ENCODE results near the gene TNNI2. TPM values are rescaled to one million over a fixed set of nuclear protein-coding genes. Genes with fewer than 3 reads are reported as not detected.
"Not testable (repeated sequence)": the region's sequence is repeated elsewhere in the genome, so short reads cannot be mapped to it uniquely, and the experiment has no call there.

Gene TNNI2
- total RNA-seq, 1 donor from 2014 or later: 2,937 TPM

- Histone ChIP-seq H3K9me3 (ENCODE audit: control insufficient read depth in 3 of 3, low read length in 3 of 3) (peaks cover 0 to 3% (median 0%) of the 10 kb centered on the region in 3 donors), H3K36me3 (ENCODE audit: control insufficient read depth in 3 of 3, insufficient read depth in 3 of 3, low read length in 3 of 3) (no peaks in the 10 kb centered on the region), H3K4me1 (ENCODE audit: control insufficient read depth in 3 of 3, insufficient read depth in 3 of 3, low read length in 3 of 3) (no peaks in the 10 kb centered on the region), H3K27me3 (ENCODE audit: control insufficient read depth in 3 of 3, insufficient read depth in 3 of 3, low read length in 3 of 3) (peaks cover 26 to 28% (median 28%) of the 10 kb centered on the region in 3 donors), H3K27ac (ENCODE audit: low read depth, low read length) (no peak overlapping the region), H3K9ac (ENCODE audit: low read depth in 1 of 3, low read length in 3 of 3) (no peak overlapping the region), H3K4me3 (ENCODE audit: low read length in 3 of 3) (no peak overlapping the region)
Observed at GRCh38 chr11:1807264-1807995, 31.4 kb upstream of the TNNI2 start.

DNA sequence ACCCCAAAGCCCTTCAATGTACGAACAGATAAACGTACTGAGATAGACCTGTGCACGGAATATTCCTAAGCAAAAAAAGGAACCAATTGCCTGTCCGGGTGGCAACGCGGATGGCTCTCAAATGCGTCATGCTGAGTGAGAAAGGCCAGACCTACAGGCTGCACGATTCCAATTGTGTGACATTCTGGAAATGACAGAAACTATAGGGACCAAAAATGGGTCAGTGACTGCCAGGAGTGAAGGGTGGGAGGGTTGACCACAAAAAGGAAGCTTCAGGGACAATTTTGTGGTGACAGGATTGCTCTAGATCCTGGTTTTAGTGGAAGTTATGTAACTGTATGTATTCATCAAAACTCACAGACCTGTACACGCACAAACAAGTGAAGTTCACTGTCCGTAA is 28.0 kb upstream of the TNNI2 start:
- H3K27me3 ChIP-seq (ENCODE audit: control insufficient read depth in 3 of 3, insufficient read depth in 3 of 3, low read length in 3 of 3): peaks cover 12 to 23% (median 13%) of the 10 kb centered on the region in 3 donors
- no peaks in the 10 kb centered on the region for H3K36me3 ChIP-seq (ENCODE audit: control insufficient read depth in 3 of 3, insufficient read depth in 3 of 3, low read length in 3 of 3)
- H3K4me3 ChIP-seq (ENCODE audit: low read length in 3 of 3): no peak overlapping the region
- H3K9me3 ChIP-seq (ENCODE audit: control insufficient read depth in 3 of 3, low read length in 3 of 3): peaks cover 0 to 3% (median 0%) of the 10 kb centered on the region in 3 donors
- no peak overlapping the region for H3K9ac ChIP-seq (ENCODE audit: low read depth in 1 of 3, low read length in 3 of 3)
- no peaks in the 10 kb centered on the region for H3K4me1 ChIP-seq (ENCODE audit: control insufficient read depth in 3 of 3, insufficient read depth in 3 of 3, low read length in 3 of 3)
- no peak overlapping the region for H3K27ac ChIP-seq (ENCODE audit: low read depth, low read length)

DNA sequence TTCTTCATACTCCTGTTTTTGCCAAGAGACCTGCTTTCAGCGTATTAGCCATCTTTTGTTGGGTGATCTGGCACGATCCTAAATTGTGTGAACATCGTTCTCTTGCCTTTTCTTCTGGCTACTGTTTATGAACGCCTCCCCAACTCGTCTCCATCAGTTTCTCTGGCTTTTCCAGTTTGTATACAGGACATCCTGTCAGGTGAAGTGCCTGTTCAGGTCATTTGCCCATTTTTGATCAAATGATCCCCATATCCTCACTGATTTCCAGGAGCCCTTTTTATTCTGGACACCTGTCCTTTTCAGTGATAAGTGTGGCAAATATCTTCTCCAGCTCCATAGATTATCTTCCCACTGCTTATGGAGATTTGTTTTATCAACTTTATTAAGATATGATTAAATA is 26.5 kb upstream of the TNNI2 start:
- Histone ChIP-seq H3K27ac (ENCODE audit: low read depth, low read length) (no peak overlapping the region), H3K9me3 (ENCODE audit: control insufficient read depth in 3 of 3, low read length in 3 of 3) (peaks cover 0 to 3% (median 0%) of the 10 kb centered on the region in 3 donors), H3K4me1 (ENCODE audit: control insufficient read depth in 3 of 3, insufficient read depth in 3 of 3, low read length in 3 of 3) (no peaks in the 10 kb centered on the region), H3K27me3 (ENCODE audit: control insufficient read depth in 3 of 3, insufficient read depth in 3 of 3, low read length in 3 of 3) (peaks cover 8 to 22% (median 15%) of the 10 kb centered on the region in 3 donors), H3K36me3 (ENCODE audit: control insufficient read depth in 3 of 3, insufficient read depth in 3 of 3, low read length in 3 of 3) (no peaks in the 10 kb centered on the region), H3K4me3 (ENCODE audit: low read length in 3 of 3) (no peak overlapping the region), H3K9ac (ENCODE audit: low read depth in 1 of 3, low read length in 3 of 3) (no peak overlapping the region)

DNA sequence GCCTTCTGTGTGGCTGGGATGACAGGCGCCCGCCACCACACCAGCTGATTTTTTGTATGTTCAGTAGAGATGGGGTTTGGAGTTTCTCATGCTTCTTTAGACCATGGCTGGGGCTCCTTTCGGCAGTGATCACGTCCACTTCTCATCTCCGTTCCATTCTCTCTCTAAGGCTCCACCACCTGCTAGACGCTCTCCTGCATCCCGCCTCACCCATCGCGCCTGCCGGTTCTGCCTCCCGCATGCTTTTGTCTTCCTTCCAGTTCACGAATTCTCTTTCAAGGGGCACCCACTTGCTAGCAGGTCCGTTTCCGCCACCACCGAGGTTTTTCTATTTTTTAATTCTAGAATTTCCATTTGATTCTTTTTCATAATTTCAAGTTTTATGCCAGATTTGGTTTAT is 26.0 kb upstream of the TNNI2 start:
- no peak overlapping the region for H3K4me3 ChIP-seq (ENCODE audit: low read length in 3 of 3)
- H3K27me3 ChIP-seq (ENCODE audit: control insufficient read depth in 3 of 3, insufficient read depth in 3 of 3, low read length in 3 of 3): peaks cover 5 to 18% (median 12%) of the 10 kb centered on the region in 3 donors
- no peak overlapping the region for H3K27ac ChIP-seq (ENCODE audit: low read depth, low read length)
- H3K9me3 ChIP-seq (ENCODE audit: control insufficient read depth in 3 of 3, low read length in 3 of 3): peaks cover 0 to 4% (median 0%) of the 10 kb centered on the region in 3 donors
- no peaks in the 10 kb centered on the region for H3K36me3 ChIP-seq (ENCODE audit: control insufficient read depth in 3 of 3, insufficient read depth in 3 of 3, low read length in 3 of 3)
- H3K4me1 ChIP-seq (ENCODE audit: control insufficient read depth in 3 of 3, insufficient read depth in 3 of 3, low read length in 3 of 3): no peaks in the 10 kb centered on the region
- H3K9ac ChIP-seq (ENCODE audit: low read depth in 1 of 3, low read length in 3 of 3): no peak overlapping the region

- H3K9me3 ChIP-seq (ENCODE audit: control insufficient read depth in 3 of 3, low read length in 3 of 3); H3K9ac ChIP-seq (ENCODE audit: low read depth in 1 of 3, low read length in 3 of 3); H3K36me3 ChIP-seq (ENCODE audit: control insufficient read depth in 3 of 3, insufficient read depth in 3 of 3, low read length in 3 of 3); H3K4me1 ChIP-seq (ENCODE audit: control insufficient read depth in 3 of 3, insufficient read depth in 3 of 3, low read length in 3 of 3); H3K27ac ChIP-seq (ENCODE audit: low read depth, low read length); H3K4me3 ChIP-seq (ENCODE audit: low read length in 3 of 3): not testable (repeated sequence)
- peaks cover 3 to 15% (median 8%) of the 10 kb centered on the region in 3 donors for H3K27me3 ChIP-seq (ENCODE audit: control insufficient read depth in 3 of 3, insufficient read depth in 3 of 3, low read length in 3 of 3)
Observed at GRCh38 chr11:1813356-1813755, 25.4 kb upstream of the TNNI2 start.

GRCh38 chr11:1814691-1815090 is 24.1 kb upstream of the TNNI2 start:
- H3K4me1 ChIP-seq (ENCODE audit: control insufficient read depth in 3 of 3, insufficient read depth in 3 of 3, low read length in 3 of 3): no peaks in the 10 kb centered on the region
- no peak overlapping the region for H3K9ac ChIP-seq (ENCODE audit: low read depth in 1 of 3, low read length in 3 of 3)
- H3K4me3 ChIP-seq (ENCODE audit: low read length in 3 of 3): no peak overlapping the region
- H3K27ac ChIP-seq (ENCODE audit: low read depth, low read length): no peak overlapping the region
- H3K9me3 ChIP-seq (ENCODE audit: control insufficient read depth in 3 of 3, low read length in 3 of 3): peaks cover 0 to 7% (median 7%) of the 10 kb centered on the region in 3 donors
- H3K36me3 ChIP-seq (ENCODE audit: control insufficient read depth in 3 of 3, insufficient read depth in 3 of 3, low read length in 3 of 3): no peaks in the 10 kb centered on the region
- peaks cover 3 to 15% (median 8%) of the 10 kb centered on the region in 3 donors for H3K27me3 ChIP-seq (ENCODE audit: control insufficient read depth in 3 of 3, insufficient read depth in 3 of 3, low read length in 3 of 3)

GRCh38 chr11:1815311-1815710 is 23.5 kb upstream of the TNNI2 start:
- Histone ChIP-seq H3K27me3 (ENCODE audit: control insufficient read depth in 3 of 3, insufficient read depth in 3 of 3, low read length in 3 of 3) (peaks cover 3 to 15% (median 8%) of the 10 kb centered on the region in 3 donors), H3K4me3 (ENCODE audit: low read length in 3 of 3) (no peak overlapping the region), H3K27ac (ENCODE audit: low read depth, low read length) (no peak overlapping the region), H3K9me3 (ENCODE audit: control insufficient read depth in 3 of 3, low read length in 3 of 3) (peaks cover 0 to 7% (median 7%) of the 10 kb centered on the region in 3 donors), H3K9ac (ENCODE audit: low read depth in 1 of 3, low read length in 3 of 3) (no peak overlapping the region), H3K4me1 (ENCODE audit: control insufficient read depth in 3 of 3, insufficient read depth in 3 of 3, low read length in 3 of 3) (no peaks in the 10 kb centered on the region), H3K36me3 (ENCODE audit: control insufficient read depth in 3 of 3, insufficient read depth in 3 of 3, low read length in 3 of 3) (no peaks in the 10 kb centered on the region)

DNA sequence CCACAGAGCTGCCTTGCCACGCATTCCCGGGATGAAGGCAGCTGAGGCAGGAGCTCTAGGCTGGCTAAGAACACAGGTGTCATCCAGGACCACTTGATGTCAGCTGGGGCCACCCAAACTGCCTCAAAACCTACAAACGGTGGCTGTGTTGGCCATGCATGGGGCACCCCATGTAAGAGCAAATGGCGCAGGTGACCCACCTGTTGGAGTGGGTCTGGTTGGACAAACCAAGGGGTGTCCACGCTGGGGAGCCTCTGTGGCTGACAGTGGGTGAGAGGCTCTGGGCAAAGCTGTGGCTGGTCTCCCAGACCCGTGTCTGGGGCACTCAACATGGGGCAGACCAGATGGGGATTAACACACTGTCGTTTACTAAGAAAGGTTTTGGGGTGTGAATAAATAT is 23.0 kb upstream of the TNNI2 start:
- Histone ChIP-seq H3K27ac (ENCODE audit: low read depth, low read length) (no peak overlapping the region), H3K9me3 (ENCODE audit: control insufficient read depth in 3 of 3, low read length in 3 of 3) (peaks cover 0 to 7% (median 7%) of the 10 kb centered on the region in 3 donors), H3K27me3 (ENCODE audit: control insufficient read depth in 3 of 3, insufficient read depth in 3 of 3, low read length in 3 of 3) (peaks cover 3 to 15% (median 8%) of the 10 kb centered on the region in 3 donors), H3K36me3 (ENCODE audit: control insufficient read depth in 3 of 3, insufficient read depth in 3 of 3, low read length in 3 of 3) (no peaks in the 10 kb centered on the region), H3K4me3 (ENCODE audit: low read length in 3 of 3) (no peak overlapping the region), H3K4me1 (ENCODE audit: control insufficient read depth in 3 of 3, insufficient read depth in 3 of 3, low read length in 3 of 3) (no peaks in the 10 kb centered on the region), H3K9ac (ENCODE audit: low read depth in 1 of 3, low read length in 3 of 3) (no peak overlapping the region)

DNA sequence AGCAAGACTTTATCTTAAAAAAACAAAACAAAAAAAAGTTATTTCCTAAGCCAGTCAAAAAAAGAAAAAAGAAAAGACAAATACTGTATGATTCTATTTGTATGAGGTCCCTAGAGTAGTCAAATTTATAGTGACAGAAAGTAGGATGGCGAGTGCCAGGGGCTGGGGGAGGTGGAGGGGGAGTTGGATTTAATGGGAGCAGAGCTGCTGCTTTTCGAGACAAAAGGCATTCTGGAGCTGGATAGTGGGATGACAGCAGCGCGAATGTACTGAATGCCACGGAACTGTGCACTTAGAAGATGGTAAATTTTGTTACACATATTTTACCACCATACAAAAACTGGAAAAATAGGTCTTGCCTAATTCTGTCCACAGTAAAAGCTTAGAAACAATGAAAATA is 21.8 kb upstream of the TNNI2 start:
- Histone ChIP-seq H3K27me3 (ENCODE audit: control insufficient read depth in 3 of 3, insufficient read depth in 3 of 3, low read length in 3 of 3) (peaks cover 3 to 15% (median 8%) of the 10 kb centered on the region in 3 donors), H3K27ac (ENCODE audit: low read depth, low read length) (no peak overlapping the region), H3K36me3 (ENCODE audit: control insufficient read depth in 3 of 3, insufficient read depth in 3 of 3, low read length in 3 of 3) (no peaks in the 10 kb centered on the region), H3K9me3 (ENCODE audit: control insufficient read depth in 3 of 3, low read length in 3 of 3) (peaks cover 0 to 7% (median 7%) of the 10 kb centered on the region in 3 donors), H3K4me3 (ENCODE audit: low read length in 3 of 3) (no peak overlapping the region), H3K4me1 (ENCODE audit: control insufficient read depth in 3 of 3, insufficient read depth in 3 of 3, low read length in 3 of 3) (no peaks in the 10 kb centered on the region), H3K9ac (ENCODE audit: low read depth in 1 of 3, low read length in 3 of 3) (no peak overlapping the region)

DNA sequence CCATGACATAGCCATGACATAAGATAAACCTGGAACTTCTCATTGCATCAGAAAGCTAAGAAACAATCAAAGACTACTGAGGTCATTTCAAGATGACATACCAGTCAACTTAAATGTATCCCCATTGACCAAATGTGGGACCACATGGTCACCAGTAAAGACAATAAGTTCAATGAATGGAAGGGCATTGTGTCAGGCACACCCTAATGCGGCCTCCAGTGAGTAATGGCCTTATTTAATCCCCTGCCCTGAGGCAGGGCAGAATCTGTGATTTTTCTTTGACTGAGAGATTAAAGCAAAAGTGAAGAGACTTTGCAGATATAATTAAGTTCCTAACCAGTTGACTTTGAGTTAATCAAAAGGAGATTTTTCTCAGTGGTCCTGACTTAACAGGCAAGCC is 21.3 kb upstream of the TNNI2 start:
- H3K9ac ChIP-seq (ENCODE audit: low read depth in 1 of 3, low read length in 3 of 3): no peak overlapping the region
- peaks cover 0 to 7% (median 4%) of the 10 kb centered on the region in 3 donors for H3K9me3 ChIP-seq (ENCODE audit: control insufficient read depth in 3 of 3, low read length in 3 of 3)
- no peaks in the 10 kb centered on the region for H3K4me1 ChIP-seq (ENCODE audit: control insufficient read depth in 3 of 3, insufficient read depth in 3 of 3, low read length in 3 of 3)
- peaks cover 3 to 15% (median 8%) of the 10 kb centered on the region in 3 donors for H3K27me3 ChIP-seq (ENCODE audit: control insufficient read depth in 3 of 3, insufficient read depth in 3 of 3, low read length in 3 of 3)
- no peak overlapping the region for H3K4me3 ChIP-seq (ENCODE audit: low read length in 3 of 3)
- H3K27ac ChIP-seq (ENCODE audit: low read depth, low read length): no peak overlapping the region
- H3K36me3 ChIP-seq (ENCODE audit: control insufficient read depth in 3 of 3, insufficient read depth in 3 of 3, low read length in 3 of 3): no peaks in the 10 kb centered on the region

Measured in skeletal muscle tissue (tissue), 4 donors.